HepG2 (cell line): ENCODE data around the gene TLCD5.

Experiments used
- ARNTL ChIP-seq: sonication (generic); formaldehyde crosslinking; IDR thresholded peaks from 2 replicates; pipeline ENCODE4 v1.4.0; 2020; ENCODE audit warnings: mild to moderate bottlenecking, missing genetic modification reagents
- EZH2 ChIP-seq: conservative IDR thresholded peaks from 2 replicates; pipeline ENCODE4 v1.6.1; 2012; ENCODE audit warnings: mild to moderate bottlenecking, low read depth, low read length, moderate library complexity
- FLYWCH1 ChIP-seq: sonication (generic); formaldehyde crosslinking; IDR thresholded peaks from 2 replicates; pipeline ENCODE4 v1.8.1; 2023; ENCODE audit warnings: mild to moderate bottlenecking, missing genetic modification reagents
- FOSL2 ChIP-seq: sonication (generic); formaldehyde crosslinking; IDR thresholded peaks from 2 replicates; pipeline ENCODE4 v1.4.0; 2020; ENCODE audit warnings: missing genetic modification reagents
- JUNB ChIP-seq: sonication (generic); formaldehyde crosslinking; IDR thresholded peaks from 2 replicates; pipeline ENCODE4 v1.8.0; 2022; ENCODE audit warnings: missing genetic modification reagents, mild to moderate bottlenecking, borderline replicate concordance
- MAFG ChIP-seq: sonication (generic); formaldehyde crosslinking; IDR thresholded peaks from 2 replicates; pipeline ENCODE4 v1.5.1; 2020; ENCODE audit warnings: mild to moderate bottlenecking, missing genetic modification reagents
- MTA3 ChIP-seq: sonication (generic); formaldehyde crosslinking; IDR thresholded peaks from 2 replicates; pipeline ENCODE4 v1.4.0; 2020; ENCODE audit warnings: missing genetic modification reagents
- TAF1 ChIP-seq: sonication (generic); formaldehyde crosslinking; IDR thresholded peaks from 2 replicates; pipeline ENCODE4 v1.4.0; 2020; ENCODE audit warnings: missing genetic modification reagents
- TEAD3 ChIP-seq: optimal IDR thresholded peaks from 2 replicates; pipeline ENCODE3; 2016; ENCODE audit warnings: borderline replicate concordance
- ZBTB7A ChIP-seq: sonication (generic); formaldehyde crosslinking; IDR thresholded peaks from 2 replicates; pipeline ENCODE4 v1.8.0; 2022; ENCODE audit warnings: mild to moderate bottlenecking, missing genetic modification reagents
- ZNF367 ChIP-seq: sonication (generic); formaldehyde crosslinking; IDR thresholded peaks from 2 replicates; pipeline ENCODE4 v1.4.0; 2020; ENCODE audit warnings: missing genetic modification reagents, borderline replicate concordance
- TF ChIP-seq, protein P1 (sequence below): sonication (generic); formaldehyde crosslinking; IDR thresholded peaks from 2 replicates; pipeline ENCODE4 v1.5.0; 2020; ENCODE audit warnings: mild to moderate bottlenecking, missing genetic modification reagents, moderate library complexity
- TF ChIP-seq, protein P2 (sequence below): sonication (generic); formaldehyde crosslinking; IDR thresholded peaks from 2 replicates; pipeline ENCODE4 v1.5.0; 2020; ENCODE audit warnings: missing genetic modification reagents

DNA sequence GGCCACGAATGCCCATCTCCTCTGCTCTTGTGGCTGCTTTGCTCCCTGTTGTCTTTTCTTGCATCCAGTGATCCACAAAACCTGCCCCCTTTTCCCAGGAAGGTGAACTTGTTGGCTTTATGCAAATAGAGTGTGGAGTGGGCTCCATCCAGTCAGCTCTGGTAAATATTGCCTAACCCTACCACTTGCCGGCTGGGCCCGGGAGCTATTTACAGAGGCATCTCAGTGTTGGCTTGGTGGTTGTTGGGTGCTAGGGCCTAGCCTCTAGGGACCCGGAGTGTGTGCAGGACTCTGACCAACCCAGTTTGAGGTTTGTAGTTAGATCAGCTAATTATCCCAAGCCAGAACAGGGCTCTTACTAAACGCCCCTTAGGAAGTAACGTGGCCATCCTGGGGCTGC, 40.8 kb upstream of the TLCD5 start:
- no peak for TF ChIP-seq MTA3
- TF ChIP-seq FLYWCH1 (CRISPR knock-in tag): no peak
- 0 out of 2 replicates have a peak, but pooled peaks have one; percentile 28 for TF ChIP-seq FOSL2 (CRISPR knock-in tag)
- no peak for TF ChIP-seq TEAD3 (CRISPR knock-in tag)
- TF ChIP-seq ZNF367 (CRISPR knock-in tag): no peak
- no peak for TF ChIP-seq JUNB (CRISPR knock-in tag)
- TF ChIP-seq EZH2: no peak
- TF ChIP-seq, protein P1, sequence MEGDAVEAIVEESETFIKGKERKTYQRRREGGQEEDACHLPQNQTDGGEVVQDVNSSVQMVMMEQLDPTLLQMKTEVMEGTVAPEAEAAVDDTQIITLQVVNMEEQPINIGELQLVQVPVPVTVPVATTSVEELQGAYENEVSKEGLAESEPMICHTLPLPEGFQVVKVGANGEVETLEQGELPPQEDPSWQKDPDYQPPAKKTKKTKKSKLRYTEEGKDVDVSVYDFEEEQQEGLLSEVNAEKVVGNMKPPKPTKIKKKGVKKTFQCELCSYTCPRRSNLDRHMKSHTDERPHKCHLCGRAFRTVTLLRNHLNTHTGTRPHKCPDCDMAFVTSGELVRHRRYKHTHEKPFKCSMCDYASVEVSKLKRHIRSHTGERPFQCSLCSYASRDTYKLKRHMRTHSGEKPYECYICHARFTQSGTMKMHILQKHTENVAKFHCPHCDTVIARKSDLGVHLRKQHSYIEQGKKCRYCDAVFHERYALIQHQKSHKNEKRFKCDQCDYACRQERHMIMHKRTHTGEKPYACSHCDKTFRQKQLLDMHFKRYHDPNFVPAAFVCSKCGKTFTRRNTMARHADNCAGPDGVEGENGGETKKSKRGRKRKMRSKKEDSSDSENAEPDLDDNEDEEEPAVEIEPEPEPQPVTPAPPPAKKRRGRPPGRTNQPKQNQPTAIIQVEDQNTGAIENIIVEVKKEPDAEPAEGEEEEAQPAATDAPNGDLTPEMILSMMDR (CRISPR knock-in tag): no peak
- no peak for TF ChIP-seq ZBTB7A
- no peak for TF ChIP-seq ARNTL
- TF ChIP-seq MAFG: no peak
- TF ChIP-seq TAF1 (CRISPR knock-in tag): no peak
- TF ChIP-seq, protein P2, sequence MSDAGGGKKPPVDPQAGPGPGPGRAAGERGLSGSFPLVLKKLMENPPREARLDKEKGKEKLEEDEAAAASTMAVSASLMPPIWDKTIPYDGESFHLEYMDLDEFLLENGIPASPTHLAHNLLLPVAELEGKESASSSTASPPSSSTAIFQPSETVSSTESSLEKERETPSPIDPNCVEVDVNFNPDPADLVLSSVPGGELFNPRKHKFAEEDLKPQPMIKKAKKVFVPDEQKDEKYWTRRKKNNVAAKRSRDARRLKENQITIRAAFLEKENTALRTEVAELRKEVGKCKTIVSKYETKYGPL: no peak
